Measurements from ENCODE around the gene TXNDC16. TPM values are rescaled to one million over a fixed set of nuclear protein-coding genes. Genes with fewer than 3 reads are reported as not detected.

Gene TXNDC16
- 10 to 100 TPM in 3 of 4 donors, 1 to 10 TPM in 1; 7.2 to 18.8 (median 14.7) TPM for total RNA-seq

GRCh38 chr14:52552063-52552988, at the start of gene TXNDC16, which contains the start of gene GPR137C:
TSS of gene TXNDC16 (minus strand) at chr14:52552505. CDS start at chr14:52543557, 8,948 bp downstream.
TSS of gene GPR137C (plus strand) at chr14:52552836. CDS start at chr14:52553148, 312 bp downstream.
- Histone ChIP-seq H3K36me3 (peaks cover 0 to 4% (median 0%) of the 10 kb centered on the region in 3 donors), H3K4me3 (peak within 1 kb of the TSS; percentile 78 to 98 (median 88)), H3K4me1 (peaks cover 0 to 32% (median 12%) of the 10 kb centered on the region in 4 donors), H3K27me3 (no peaks in the 10 kb centered on the region), H3K27ac (peak within 1 kb of the TSS; percentile 89 to 94 (median 90)), H3K9me3 (no peaks in the 10 kb centered on the region)
- DNase-seq (ENCODE audit: low spot score in 2 of 2): peak; percentile 100
- 0 to 1% methylated on average over 52 to 70 of the region's 81 CpGs for WGBS, 2 donors
- TF ChIP-seq CTCF (IDR thresholded peaks at IDR 0.05) (peak in 1 of 5 experiments; percentile 48), EP300 (IDR thresholded peaks at IDR 0.05) (peak; percentile 79 to 99), POLR2A (IDR thresholded peaks at IDR 0.05) (peak; percentile 88 to 98)

DNA sequence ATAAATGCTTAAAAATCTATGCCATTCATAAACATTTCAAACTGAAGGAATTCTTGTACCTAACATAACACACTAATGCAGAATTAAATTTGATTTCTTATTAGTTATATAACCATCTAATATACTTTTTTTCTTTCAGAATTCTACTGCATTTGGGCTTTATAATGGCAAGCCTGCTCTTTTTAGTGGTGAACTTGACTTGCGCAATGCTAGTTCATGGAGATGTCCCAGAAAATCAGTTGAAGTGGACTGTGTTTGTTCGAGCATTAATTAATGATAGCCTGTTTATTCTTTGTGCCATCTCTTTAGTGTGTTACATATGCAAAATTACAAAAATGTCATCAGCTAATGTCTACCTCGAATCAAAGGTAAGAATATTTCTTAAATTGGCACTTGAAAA, 47.7 kb upstream of the TXNDC16 start:
- no peaks in the 10 kb centered on the region for H3K36me3 ChIP-seq
- H3K9me3 ChIP-seq: peaks cover 0 to 14% (median 3%) of the 10 kb centered on the region in 4 donors
- H3K4me1 ChIP-seq: no peaks in the 10 kb centered on the region
- H3K4me3 ChIP-seq: no peak overlapping the region
- WGBS, 2 donors: 96% methylated on average over 3 of the region's 3 CpGs
- H3K27me3 ChIP-seq: no peaks in the 10 kb centered on the region
- no peak overlapping the region for H3K27ac ChIP-seq
- no peak for DNase-seq (ENCODE audit: low spot score in 2 of 2)
- TF ChIP-seq EP300 (IDR thresholded peaks at IDR 0.05): no peak
- TF ChIP-seq POLR2A (IDR thresholded peaks at IDR 0.05): no peak
- TF ChIP-seq CTCF (IDR thresholded peaks at IDR 0.05): no peak

GRCh38 chr14:52598568-52598967, 46.3 kb upstream of the TXNDC16 start:
- TF ChIP-seq CTCF (IDR thresholded peaks at IDR 0.05) (no peak), EP300 (IDR thresholded peaks at IDR 0.05) (no peak), POLR2A (IDR thresholded peaks at IDR 0.05) (no peak)
- Histone ChIP-seq H3K36me3 (no peaks in the 10 kb centered on the region), H3K4me1 (no peaks in the 10 kb centered on the region), H3K27me3 (no peaks in the 10 kb centered on the region), H3K9me3 (peaks cover 0 to 2% (median 0%) of the 10 kb centered on the region in 4 donors), H3K27ac (no peak overlapping the region), H3K4me3 (no peak overlapping the region)
- 92 to 93% methylated on average over 1 of the region's 1 CpG for WGBS, 2 donors
- no peak for DNase-seq (ENCODE audit: low spot score in 2 of 2)

- no peaks in the 10 kb centered on the region for H3K4me1 ChIP-seq
- no peaks in the 10 kb centered on the region for H3K36me3 ChIP-seq
- WGBS, 2 donors: 89 to 93% methylated on average over 5 of the region's 5 CpGs
- DNase-seq (ENCODE audit: low spot score in 2 of 2): no peak
- no peak overlapping the region for H3K4me3 ChIP-seq
- H3K27me3 ChIP-seq: no peaks in the 10 kb centered on the region
- no peak for TF ChIP-seq EP300 (IDR thresholded peaks at IDR 0.05)
- TF ChIP-seq CTCF (IDR thresholded peaks at IDR 0.05): no peak
- TF ChIP-seq POLR2A (IDR thresholded peaks at IDR 0.05): no peak
- peaks cover 0 to 5% (median 0%) of the 10 kb centered on the region in 4 donors for H3K9me3 ChIP-seq
- H3K27ac ChIP-seq: no peak overlapping the region
Measured at GRCh38 chr14:52596861-52597260, 44.6 kb upstream of the TXNDC16 start.

- Histone ChIP-seq H3K27me3 (no peaks in the 10 kb centered on the region), H3K4me1 (no peaks in the 10 kb centered on the region), H3K4me3 (no peak overlapping the region), H3K9me3 (peaks cover 0 to 8% (median 0%) of the 10 kb centered on the region in 4 donors), H3K36me3 (no peaks in the 10 kb centered on the region), H3K27ac (no peak overlapping the region)
- no peak for DNase-seq (ENCODE audit: low spot score in 2 of 2)
- TF ChIP-seq CTCF (IDR thresholded peaks at IDR 0.05) (no peak), POLR2A (IDR thresholded peaks at IDR 0.05) (no peak), EP300 (IDR thresholded peaks at IDR 0.05) (no peak)
- 89% methylated on average over 10 of the region's 10 CpGs for WGBS, 2 donors
Measured at GRCh38 chr14:52596320-52596719, 44.0 kb upstream of the TXNDC16 start.
